GM12891 (cell line): ENCODE results near the gene WBP2NL.

Experiments used
- POLR2A ChIP-seq: IDR thresholded peaks from 2 replicates; pipeline ENCODE4 v1.6.1; 2011; ENCODE audit warnings: low read depth, low read length, control low read depth
- POLR2AphosphoS5 ChIP-seq: IDR thresholded peaks from 2 replicates; pipeline ENCODE4 v1.6.1; 2011; ENCODE audit warnings: low read depth, low read length, control low read depth
- POU2F2 ChIP-seq: IDR thresholded peaks from 2 replicates; pipeline ENCODE4 v1.6.1; 2011; ENCODE audit warnings: low read depth, mild to moderate bottlenecking, control low read depth, low read length, moderate library complexity
- SPI1 ChIP-seq: IDR thresholded peaks from 2 replicates; pipeline ENCODE4 v1.6.1; 2011; ENCODE audit warnings: low read depth, low read length, control low read depth
- TAF1 ChIP-seq: IDR thresholded peaks from 2 replicates; pipeline ENCODE4 v1.6.1; 2011; ENCODE audit warnings: low read depth, low read length, control low read depth

DNA sequence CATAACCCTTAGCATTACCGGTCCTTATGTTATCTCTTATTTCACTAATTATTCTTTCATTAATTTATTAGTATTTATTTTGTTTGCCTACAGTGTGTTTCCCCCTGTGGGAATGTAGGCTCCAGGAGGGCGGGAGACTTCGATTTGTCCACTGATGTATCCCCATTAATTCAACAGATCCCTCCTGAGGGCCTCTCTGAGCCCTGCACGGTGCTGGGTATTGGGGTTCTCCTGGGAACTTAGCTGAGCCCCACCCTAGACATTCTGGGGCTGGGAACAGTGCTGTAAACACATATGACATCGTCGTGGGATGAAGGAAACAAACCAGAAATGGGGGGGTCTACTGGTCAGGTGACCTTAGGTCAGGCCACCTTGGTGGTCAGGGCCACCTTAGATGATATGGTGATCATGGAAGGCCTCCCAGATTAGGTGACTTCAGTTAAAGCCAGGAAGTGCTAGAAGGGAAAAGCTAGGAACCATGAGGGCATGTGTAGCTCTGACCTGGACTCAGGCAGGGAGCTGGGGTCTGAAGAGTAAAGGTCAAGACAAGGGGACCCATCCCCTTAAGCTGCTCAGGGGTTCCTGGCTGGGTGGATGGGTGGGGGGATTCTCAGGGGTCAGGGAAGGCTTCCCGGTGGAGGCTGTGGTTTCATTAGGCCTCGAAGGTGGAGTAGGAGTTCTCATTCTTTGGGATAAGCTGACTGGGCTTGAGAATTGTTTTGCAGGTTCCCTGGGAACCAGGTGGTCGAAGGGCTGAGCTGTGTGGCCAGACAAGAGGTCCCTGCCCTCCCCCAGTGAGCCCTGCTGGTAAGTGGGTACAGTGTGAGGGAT, 76.5 kb downstream of the WBP2NL start:
- TF ChIP-seq POLR2AphosphoS5 (no peak), POLR2A (no peak), TAF1 (no peak), POU2F2 (no peak), SPI1 (no peak)
